HG02571 (cell line): Measurements from ENCODE around the gene SCAF1.
A peak's percentile ranks its signal among the peaks of the same experiment; 100 is the strongest.

Experiments
- ATAC-seq: cut with Tn5 transposase; IDR thresholded peaks from one replicate; pipeline ENCODE4 v1.9.1; 2021; ENCODE audit warnings: mild to moderate bottlenecking, moderate library complexity; ENCODE audit not compliant: unreplicated experiment

SCAF1 gene

DNA sequence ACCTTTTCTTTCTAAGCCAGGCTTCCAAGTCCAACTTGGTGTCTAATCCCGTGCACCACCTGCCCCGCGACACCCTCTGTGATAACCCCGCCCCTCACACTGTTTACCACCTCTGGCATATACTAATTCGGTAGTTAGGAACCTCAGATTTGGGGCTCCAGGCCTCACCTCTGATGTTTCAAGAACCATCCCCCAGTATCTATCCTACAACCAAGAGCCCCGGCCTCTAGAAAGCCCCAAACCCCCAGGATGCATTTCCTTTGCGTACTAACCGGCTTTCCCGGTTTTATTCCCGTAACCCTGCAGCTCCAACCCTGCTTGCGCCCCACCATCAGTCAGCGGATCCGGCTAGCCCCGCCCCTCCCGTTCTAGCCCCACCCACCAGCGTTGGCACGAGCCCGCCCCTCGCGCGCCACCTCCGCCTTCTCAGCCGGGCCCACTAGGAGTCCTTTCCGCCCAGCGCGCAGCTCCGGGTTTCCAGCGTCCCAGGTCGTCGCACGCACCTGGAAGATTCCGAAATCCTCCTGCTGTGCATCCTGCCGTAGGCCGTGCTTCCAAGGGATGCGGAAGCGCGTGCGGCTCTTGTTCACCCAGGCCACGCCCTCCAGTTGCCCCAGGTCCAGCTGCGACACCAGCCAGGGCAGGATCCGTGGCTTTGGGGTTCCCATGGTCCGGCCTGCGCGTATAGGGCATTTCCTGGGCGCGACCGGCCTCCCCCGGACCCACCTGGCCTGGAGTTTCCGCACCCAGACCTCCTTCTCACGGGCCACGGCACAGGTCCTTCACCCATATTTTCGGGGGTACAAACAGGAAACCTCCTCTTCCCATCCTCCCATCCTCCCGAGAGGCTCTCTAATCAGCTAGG, 22.4 kb downstream of the SCAF1 start:
- ATAC-seq: no peak

DNA sequence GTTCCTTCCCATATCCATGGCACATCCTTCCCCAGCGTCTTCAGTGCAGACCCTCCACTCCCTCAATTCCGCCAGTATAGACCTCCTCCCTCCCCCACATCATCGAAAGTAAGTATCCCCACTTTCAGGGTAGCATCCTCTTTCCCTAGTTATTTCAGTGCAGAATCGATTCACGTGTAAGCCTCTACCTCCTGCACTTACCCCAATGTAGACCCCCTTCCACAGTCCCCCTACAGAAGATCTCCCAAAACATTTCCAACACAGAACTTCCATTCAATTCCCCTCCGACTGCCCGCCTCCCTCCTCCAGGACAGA, 23.0 kb downstream of the SCAF1 start:
- ATAC-seq: no peak

DNA sequence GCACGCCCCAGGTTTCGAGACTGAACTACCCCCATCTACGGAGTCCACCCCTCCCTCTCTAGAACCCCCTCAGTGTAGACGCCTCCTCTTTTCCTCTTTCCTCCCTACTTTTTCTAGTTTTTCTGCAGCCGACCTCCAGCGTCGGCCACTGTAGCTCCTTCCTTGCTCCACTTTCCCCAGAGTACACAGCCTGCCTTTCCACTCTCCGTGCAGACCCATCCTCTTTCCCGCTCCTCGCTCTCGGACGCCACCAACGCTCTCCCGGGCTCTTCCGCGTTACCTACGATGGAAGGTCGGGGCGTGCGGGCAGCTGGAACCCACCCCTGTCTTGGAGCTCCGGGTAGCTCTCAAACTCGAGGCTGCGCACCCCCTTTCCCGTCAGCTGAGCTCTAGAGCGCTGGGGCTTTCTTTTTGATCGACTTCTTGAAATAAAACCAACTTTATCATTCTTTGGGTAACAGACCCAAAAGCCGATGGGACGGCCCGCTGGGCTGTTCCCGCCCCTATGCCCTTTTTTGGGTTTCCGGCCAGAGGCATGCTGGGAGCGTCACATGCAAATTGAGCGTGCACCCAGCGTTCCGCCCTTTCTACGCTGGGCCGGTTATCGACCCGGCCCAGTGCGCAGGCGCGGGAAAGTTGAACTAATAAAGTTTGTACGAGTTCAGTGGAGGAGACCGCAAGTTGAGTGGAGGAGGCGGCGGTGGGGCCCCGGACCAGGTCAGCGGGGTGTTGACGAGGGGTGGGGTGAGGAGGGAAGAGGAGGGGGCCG, 23.5 kb downstream of the SCAF1 start, which contains the start of the genes BCL2L12 and IRF3:
Gene BCL2L12 (plus strand): TSS at position 583 of the 769 bp plus-strand sequence. CDS start 760 bp downstream, outside the sequence.
Gene IRF3 (minus strand): TSS at position 507 of the 769 bp plus-strand sequence. CDS start 1,019 bp downstream, outside the sequence.
- peak; percentile 90 for ATAC-seq

DNA sequence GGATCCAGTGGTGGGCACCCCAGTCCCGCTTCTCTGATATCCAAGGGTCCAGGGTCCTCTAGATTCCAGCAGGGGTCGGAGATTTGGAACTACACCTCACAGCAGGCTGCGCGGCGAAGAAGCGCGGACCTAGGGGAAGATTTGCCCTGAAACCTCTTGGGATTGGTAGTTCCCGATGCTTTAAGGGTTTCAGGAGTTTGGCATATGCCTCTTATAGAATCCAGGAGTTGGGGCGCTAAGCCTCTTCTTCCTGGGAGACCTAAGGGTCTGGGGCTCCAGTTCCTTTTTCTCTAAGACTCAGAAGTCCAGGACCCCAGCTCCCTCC, 24.1 kb downstream of the SCAF1 start:
- no peak for ATAC-seq

DNA sequence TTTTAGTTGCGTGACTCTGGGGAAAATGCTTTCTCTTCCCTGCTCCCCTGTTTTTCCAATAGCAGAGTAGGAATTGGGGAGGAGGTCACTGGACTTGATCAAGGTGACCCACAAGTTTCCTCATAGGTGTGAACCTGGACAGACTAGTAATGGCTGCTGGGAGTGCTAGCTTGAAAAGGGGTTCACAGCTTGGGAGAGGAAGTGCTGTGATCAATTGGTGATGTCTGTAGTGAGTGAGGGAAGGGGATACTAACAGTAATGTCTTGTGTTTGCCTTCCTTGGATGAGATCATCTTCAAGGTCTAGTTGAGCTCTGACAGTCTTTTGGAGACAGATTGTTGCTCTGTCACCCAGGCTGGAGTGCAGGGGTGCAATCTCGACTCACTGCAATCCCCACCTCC, 25.5 kb downstream of the SCAF1 start:
- no peak for ATAC-seq

DNA sequence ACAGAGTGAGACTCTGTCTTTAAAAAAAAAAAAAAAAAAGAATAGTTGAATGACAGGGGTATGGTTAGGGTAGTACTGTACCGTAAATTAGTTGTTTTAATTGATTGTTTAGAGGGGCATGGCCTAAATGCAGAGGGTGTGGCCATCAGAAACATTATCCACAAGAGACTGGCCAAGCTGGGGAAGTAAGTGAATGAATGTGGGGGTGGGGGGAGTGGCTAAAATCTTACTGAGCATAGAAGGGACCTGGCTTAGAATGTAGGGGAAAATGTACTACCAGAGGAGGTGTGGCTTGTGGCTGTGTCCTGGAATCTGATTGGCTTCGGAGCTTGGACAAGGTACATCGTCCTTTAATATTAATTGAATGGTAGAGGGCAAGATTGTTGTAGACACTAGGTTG, 27.5 kb downstream of the SCAF1 start:
- ATAC-seq: no peak

DNA sequence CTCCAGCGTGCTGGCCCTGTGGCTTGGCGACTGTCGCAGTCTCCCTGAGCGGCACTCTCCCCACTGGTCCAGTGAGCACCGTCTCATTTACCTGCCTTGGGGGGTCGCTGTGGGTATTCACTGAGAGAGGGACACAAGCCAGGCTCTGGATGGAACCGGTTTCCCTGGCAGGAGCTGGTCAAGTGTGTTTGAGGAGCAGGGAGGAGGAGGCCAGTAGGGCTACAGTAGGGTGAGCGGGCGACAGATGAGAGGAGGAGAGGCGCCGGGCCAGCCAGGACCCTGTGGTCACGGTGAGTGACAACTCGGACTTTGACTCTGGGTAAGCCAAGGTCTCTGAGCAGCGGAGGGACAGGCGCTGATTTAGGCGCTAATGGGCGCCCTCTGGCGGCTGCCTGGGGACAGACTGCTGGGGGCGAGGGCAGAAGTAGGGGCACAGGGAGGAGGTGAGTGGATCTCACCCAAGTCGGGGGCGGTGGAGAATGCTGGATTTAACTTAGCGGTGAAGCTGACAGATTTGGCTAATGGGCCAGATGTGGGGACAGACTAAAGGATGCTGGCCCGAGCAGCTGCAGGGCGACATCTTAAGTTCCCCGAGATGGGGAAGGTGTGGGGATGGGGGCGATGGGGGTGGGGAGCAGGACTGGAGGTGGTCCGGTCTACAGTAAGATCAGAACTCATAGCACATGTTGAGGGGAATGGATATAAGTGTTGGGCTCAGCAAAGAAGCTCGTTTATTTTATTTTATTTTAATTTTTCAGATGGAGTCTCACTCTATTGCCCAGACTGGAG, 30.3 kb downstream of the SCAF1 start:
- ATAC-seq: no peak

DNA sequence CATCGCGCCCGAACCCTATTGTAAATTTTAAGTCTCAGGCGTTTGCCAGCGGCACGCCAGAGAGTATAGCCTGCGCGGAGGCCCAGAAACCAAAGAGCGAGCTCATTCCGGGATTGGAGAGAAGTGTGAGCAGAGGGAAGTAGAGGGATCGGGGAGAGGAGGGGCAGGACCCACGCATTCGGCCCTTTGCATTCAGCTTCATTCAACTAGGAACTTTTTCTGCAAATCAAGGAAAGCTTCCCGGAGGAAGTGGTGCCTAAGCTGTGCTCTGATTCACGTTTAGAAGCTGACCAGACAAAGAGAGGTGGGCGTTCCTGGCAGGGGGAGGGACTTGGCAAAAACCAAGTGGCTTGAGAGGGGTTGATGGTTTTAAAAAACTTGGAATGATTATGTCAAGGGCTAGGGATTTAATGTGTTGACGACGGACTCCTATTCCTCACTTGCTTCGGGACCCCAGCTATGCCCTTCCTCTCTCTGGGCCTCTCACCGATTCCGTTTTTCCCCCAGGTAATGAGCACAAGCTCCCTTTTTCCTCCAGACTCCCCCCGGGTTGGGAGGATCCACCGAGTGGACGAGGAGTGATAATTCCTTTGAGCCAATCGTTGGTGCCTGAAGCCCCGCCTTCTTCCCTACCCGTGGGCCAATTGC, 34.3 kb downstream of the SCAF1 start:
- ATAC-seq: no peak

DNA sequence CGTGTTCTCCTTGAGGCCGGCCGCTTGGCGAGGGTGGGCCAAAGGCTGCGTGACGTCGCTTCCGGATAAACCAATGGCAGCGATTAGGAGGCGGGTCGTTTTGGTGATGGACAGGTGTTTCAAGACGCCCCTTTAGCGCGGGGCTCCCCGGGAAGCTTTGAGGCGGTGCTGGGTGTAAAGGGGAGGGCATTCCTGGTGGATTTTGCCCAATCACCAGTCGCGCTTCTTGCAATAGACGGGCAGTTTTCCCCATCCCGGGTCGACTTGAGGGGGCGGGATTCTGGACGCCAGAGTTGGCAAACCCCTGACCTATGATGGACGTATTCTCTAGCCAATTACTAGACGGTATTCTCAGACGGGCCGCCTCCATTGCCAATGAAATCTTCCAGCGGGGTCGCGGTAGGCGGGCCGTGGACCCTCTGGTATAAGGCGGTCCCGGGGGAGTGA, 34.8 kb downstream of the SCAF1 start:
- peak; percentile 61 for ATAC-seq

DNA sequence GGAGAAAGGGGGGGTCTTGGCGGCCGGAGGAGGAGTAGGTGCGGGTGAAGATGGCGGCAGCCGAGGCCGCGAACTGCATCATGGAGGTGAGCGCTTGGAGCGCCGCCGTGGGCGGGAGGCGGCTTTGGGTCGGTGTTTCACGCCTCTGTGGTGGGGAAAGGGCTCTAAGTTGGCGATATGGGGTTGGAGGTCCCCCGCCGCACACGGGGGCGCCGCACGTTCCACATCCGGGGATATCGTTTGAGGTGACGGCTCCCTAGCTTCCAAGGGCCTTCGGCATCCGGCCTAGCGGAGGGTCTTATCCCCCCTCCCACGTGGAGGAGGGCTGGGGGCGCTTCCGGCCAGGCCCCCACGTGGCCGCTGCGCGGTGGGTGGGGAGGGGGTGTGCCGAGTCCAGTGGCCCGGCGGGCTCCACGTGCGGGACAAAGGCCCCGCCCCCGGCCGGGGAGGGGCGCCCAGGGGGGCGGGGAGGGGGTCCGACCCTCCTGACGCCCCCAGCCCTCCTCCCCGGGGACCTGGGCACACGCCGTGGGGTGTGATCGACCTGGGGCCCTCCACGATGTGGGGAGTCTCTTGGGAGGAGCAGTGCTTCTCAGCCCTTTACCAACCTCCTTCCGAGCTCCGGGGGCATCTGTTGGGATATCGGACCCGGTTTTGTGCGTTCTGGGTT, 35.4 kb downstream of the SCAF1 start, which contains the start of gene PRMT1:
Gene PRMT1 (plus strand): TSS at position 41 of the 670 bp plus-strand sequence. CDS start 10 bp downstream, at position 51.
- ATAC-seq: no peak

DNA sequence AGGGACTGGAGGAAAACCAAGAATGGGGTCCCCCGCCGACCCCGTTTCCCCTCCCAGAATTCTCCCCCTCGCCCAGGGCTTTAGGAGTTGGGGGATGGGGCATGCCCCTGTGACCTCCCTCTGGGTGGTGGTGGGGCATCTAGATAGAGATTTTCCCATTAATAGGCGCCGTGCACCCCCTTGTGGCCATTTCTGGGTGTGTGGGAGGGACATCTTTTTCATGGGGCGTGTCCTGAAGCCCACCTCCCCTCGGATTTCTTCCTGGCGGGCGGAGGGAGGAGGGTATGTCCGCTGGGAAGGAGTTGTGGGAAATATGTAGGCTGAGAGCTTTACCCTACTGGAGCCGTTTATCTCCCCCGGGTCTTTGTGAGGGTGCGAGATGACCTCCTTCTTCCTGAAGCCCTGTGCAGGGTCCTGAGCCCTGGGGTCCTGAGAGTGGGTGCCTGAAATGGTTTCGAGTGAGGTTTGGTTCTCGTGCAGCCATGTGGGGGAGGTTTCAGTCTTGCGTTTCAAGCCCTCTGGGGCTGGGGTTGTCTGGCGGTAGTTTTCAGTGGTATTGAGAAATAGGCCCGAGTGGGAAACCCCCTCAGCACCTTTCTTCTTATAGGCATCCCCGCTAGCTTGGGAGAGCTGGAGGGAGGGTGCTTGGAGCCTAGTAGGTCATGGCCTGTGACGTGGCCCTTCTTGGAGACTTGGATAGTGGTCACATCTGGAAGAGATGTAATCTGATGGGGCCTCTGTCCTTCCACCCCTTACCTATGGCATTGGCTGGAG, 36.1 kb downstream of the SCAF1 start:
- ATAC-seq: no peak

DNA sequence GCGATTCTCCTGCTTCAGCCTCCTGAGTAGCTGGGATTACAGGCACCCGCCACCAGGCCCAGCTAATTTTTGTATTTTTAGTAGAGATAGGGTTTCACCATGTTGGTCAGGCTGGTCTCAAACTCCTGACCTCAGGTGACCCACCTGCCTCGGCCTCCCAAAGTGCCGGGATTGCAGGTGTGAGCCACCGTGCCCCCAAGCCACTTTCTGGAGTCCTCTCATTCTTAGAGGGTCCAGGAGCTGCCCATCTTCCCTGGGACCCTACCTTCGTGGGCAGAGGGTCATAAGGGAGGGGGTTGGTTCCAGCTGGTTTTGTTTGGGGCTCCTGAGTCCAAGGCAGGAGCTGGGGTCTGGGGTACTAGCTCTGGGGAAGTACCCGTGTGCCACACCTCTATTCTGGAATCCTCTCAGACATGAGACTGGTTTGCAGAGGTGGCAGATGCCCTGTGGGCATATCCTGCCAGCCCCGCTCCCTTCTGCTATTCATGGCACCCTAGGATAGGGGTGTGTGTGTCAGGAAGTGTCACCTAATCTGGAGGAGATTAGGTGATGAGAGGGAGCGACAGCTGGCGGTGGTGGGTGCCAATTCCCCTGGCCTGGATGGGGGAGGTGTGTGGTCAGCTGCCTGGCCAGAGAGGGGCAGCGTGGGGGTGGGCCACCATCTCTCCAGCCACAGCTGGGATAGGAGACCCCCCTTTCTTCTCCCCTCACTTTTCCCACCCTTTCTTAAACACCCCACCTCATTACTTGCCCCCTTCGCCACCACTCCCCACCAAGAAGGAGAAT, 37.2 kb downstream of the SCAF1 start:
- no peak for ATAC-seq

DNA sequence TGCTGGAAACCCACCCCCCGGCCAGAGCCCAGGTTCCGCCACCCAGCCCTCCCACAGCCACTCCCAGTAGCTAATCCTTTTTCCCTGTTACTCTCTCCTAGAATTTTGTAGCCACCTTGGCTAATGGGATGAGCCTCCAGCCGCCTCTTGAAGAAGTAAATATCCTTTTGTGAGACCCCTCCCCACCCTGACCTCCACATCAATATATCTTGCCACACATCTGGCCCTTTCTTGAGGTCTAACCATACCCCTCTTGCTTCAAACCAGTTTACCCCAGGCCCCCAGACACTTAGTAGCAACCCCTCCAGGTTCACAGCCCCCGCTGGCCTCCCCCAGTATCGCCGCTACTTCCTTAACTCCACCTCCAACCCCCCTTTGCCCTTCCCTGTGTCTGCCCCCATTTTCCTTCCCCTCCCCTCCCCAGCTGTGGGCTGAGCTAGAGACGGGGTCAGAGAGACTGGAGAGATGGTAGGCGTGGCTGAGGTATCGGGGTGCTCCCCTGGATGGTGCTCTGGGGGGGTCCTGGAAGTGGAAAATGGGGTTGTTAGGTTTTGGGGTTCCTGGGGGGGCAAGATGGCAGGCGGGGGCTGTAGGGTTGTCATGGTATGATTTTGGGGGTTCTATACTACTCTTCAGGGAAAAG, 37.9 kb downstream of the SCAF1 start:
- no peak for ATAC-seq

DNA sequence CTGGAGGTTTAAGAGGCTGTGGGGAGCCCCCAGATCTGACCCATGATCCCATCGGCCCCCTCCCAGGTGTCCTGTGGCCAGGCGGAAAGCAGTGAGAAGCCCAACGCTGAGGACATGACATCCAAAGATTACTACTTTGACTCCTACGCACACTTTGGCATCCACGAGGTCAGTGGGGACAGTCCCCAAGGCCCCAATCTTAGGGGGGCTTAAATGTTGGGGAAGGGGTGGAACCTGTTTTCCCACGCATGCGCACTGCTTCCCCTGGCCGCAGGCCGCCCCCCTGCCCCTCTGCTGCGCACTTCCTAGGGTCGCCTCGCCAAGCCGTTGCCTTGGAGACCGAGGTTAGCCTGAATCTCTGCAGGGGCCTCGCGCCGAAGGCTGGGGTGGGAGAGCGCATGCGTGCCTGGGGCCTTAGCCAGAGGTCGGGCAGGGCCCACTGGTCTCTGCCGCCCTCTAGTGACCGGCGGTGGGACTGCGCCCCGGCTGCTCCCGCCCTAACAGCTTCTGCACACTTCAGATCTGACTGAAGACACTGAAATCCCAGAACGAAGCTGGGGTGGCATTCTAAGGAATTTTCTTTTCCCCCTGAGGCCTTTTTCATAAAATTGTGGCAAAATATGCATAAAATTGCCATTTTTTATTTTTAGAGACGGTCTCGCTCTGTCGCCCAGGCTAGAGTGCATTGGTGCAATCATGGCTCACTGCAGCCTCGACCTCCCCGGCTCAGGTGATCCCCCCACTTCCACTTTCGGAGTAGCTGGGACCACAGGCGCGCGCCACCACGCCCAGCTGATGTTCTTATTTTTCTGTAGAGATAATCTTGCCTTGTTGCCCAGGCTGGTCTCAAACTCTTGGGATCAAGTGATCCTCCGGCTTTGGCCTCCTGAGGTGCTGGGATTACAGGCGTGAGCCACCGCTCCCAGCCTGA, 38.7 kb downstream of the SCAF1 start:
- ATAC-seq: no peak

DNA sequence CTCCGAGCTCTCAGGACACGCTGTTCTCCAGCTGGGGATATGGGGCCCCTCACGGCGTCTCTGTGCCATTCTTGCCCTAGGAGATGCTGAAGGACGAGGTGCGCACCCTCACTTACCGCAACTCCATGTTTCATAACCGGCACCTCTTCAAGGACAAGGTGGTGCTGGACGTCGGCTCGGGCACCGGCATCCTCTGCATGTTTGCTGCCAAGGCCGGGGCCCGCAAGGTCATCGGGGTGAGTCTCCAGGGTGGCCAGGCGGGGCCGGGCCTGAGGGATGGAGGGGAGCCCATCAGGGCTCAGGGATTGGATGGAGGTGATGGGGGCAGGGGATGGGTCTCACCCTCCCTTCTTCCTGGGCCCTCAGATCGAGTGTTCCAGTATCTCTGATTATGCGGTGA, 39.8 kb downstream of the SCAF1 start:
- ATAC-seq: no peak

DNA sequence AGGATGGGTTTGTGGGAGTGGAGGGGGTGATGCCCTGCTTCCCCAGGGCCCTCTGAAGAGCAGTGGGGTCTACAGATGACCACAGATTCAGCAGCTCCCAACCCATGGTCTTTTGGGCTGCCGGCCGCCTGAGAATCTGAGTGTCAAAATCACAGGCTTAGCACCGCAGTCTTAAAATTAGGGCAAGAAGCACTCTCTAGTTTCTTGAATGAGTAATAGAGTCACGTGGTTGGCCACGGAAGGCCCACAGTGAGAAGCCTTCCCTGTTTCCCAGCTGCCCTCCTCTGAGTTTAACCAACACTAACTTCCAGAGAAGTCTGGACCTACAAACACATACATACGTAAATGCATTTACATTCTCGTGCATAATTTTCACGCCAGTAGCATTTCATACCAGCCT, 40.3 kb downstream of the SCAF1 start:
- ATAC-seq: no peak

DNA sequence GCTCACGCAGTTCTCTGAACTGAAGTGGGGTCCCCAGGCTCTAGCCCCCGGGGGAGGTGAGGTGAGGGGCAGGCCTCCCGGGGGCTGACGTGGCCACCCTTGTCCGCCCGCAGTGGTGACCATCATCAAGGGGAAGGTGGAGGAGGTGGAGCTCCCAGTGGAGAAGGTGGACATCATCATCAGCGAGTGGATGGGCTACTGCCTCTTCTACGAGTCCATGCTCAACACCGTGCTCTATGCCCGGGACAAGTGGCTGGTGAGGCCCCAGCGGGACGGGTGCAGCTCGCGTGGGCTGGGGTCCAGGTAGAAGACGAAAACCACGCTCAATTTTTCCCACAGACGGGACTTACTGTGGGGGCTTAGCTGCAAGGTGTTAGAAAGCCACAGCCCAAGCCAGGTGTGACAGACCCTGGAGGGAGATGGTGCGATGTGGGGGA, 41.8 kb downstream of the SCAF1 start:
- no peak for ATAC-seq
